ENCODE data around the gene ARHGAP21. TPM values are rescaled to one million over a fixed set of nuclear protein-coding genes. Genes with fewer than 3 reads are reported as not detected.
"Not testable (repeated sequence)": the region's sequence is repeated elsewhere in the genome, so short reads cannot be mapped to it uniquely, and the experiment has no call there.

The ARHGAP21 gene
- total RNA-seq, 1 donor from 2014 or later = 44.8 TPM

GRCh38 chr10:24726626-24727025 is 2.9 kb upstream of the ARHGAP21 start:
- H3K4me3 ChIP-seq = no peak overlapping the region
- intact Hi-C loops (cut with micrococcal nuclease) = no loop called here
- TF ChIP-seq CTCF (IDR thresholded peaks at IDR 0.05; ENCODE audit: borderline replicate concordance) = no peak
- no peaks in the 10 kb centered on the region for H3K27me3 ChIP-seq (ENCODE audit: low read depth)
- H3K4me1 ChIP-seq = peaks cover 27% of the 10 kb centered on the region
- H3K36me3 ChIP-seq = no peaks in the 10 kb centered on the region
- H3K27ac ChIP-seq (replicated peaks) = no peak overlapping the region
- no peak for DNase-seq
- H3K9me3 ChIP-seq (replicated peaks) = no peaks in the 10 kb centered on the region

GRCh38 chr10:24726029-24726428 is 2.3 kb upstream of the ARHGAP21 start:
- intact Hi-C loops (cut with micrococcal nuclease); H3K9me3 ChIP-seq (replicated peaks); DNase-seq; H3K27ac ChIP-seq (replicated peaks); H3K27me3 ChIP-seq (ENCODE audit: low read depth); H3K36me3 ChIP-seq; H3K4me3 ChIP-seq: not testable (repeated sequence)
- H3K4me1 ChIP-seq = peaks cover 33% of the 10 kb centered on the region

DNA sequence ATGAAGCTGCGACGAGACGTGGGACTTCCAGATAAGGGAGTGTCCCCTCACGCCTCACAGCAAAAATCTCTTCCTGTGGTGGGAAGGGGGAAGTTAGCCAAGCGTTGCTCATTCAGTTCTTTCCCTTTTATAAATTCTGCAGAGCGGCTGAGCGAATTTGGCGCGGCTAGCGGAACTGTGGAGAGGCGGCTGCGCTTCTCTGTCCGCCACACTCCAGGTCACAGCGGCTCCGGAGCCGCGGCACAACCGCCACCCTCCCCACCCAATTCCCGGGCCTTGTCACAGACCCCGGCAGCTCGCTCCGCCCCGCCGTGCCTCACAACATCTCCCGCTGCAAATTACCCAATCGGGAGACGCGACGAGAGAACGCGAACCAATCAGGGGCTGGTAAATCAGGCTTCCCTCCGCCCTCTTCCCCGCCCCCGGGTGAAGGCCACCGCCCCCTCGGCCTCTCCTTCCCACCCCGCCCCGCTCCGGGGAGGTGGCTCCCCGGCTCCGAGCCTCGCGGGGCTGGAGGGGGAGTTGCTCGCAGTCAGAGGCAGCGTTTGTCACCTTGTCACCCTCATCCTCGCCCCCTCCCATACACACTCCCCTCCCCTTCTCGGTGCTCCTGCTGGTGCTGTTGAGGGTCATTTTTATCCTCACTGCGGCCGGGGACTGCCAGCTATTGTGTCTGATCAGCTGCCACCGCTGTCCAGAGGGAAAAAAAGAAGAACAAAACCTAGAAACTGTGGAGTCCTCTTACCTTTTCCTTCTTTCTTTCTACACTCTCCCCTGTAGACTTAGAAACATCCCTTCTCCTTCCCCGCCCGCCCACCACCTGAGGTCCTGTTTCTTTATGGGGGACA is 918 bp upstream of the ARHGAP21 start:
- peak; percentile 98 for DNase-seq
- no peak for TF ChIP-seq CTCF (IDR thresholded peaks at IDR 0.05; ENCODE audit: borderline replicate concordance)
- Histone ChIP-seq H3K9me3 (replicated peaks) (no peaks in the 10 kb centered on the region), H3K27me3 (ENCODE audit: low read depth) (no peaks in the 10 kb centered on the region), H3K4me3 (peak overlapping the region; percentile 93), H3K4me1 (peaks cover 48% of the 10 kb centered on the region), H3K36me3 (no peaks in the 10 kb centered on the region), H3K27ac (replicated peaks) (peak overlapping the region; percentile 99)
- intact Hi-C loops (cut with micrococcal nuclease) = no loop called here

DNA sequence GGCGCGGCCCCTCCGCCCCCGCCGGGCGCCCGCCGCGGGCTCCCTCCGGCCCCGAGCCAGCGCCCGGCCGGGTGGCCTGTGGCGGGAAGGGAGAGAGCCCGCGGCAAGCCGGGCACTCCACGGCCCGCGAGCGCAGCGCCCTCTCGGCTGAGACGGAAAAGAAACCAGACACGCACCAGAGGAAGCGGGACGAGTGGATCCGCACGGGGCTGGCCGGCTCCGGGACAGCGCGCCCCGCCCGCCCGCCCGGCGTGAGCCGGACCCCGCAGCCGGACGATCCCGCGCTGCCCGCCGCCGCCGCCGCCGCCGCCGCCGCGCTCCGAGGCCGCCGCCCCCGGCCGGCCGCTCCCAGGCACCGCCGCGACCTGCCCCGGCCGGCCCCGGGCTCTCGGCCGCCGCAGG is 300 bp downstream of the ARHGAP21 start:
- intact Hi-C loops (cut with micrococcal nuclease) = no loop called here
- no peaks in the 10 kb centered on the region for H3K9me3 ChIP-seq (replicated peaks)
- H3K4me3 ChIP-seq = peak overlapping the region; percentile 93
- no peaks in the 10 kb centered on the region for H3K27me3 ChIP-seq (ENCODE audit: low read depth)
- no peak for TF ChIP-seq CTCF (IDR thresholded peaks at IDR 0.05; ENCODE audit: borderline replicate concordance)
- H3K4me1 ChIP-seq = peaks cover 60% of the 10 kb centered on the region
- peak overlapping the region; percentile 99 for H3K27ac ChIP-seq (replicated peaks)
- no peaks in the 10 kb centered on the region for H3K36me3 ChIP-seq
- DNase-seq = no peak

GRCh38 chr10:24722676-24723385 is 856 bp downstream of the ARHGAP21 start:
- Histone ChIP-seq H3K27ac (replicated peaks) (peak overlapping the region; percentile 99), H3K4me3 (peak overlapping the region; percentile 93), H3K9me3 (replicated peaks) (no peaks in the 10 kb centered on the region), H3K27me3 (ENCODE audit: low read depth) (no peaks in the 10 kb centered on the region), H3K36me3 (no peaks in the 10 kb centered on the region), H3K4me1 (peaks cover 65% of the 10 kb centered on the region)
- TF ChIP-seq CTCF (IDR thresholded peaks at IDR 0.05; ENCODE audit: borderline replicate concordance) = peak; percentile 8
- peak; percentile 76 for DNase-seq
- intact Hi-C loops (cut with micrococcal nuclease) = no loop called here

All from left ventricle myocardium inferior (tissue), 1 donor.